Measurements from ENCODE around the gene TRIM62. TPM values are rescaled to one million over a fixed set of nuclear protein-coding genes. Genes with fewer than 3 reads are reported as not detected.

Gene TRIM62
- total RNA-seq, 6 experiments from 2014 or later = 6.2 to 7.9 (median 7.1) TPM

GRCh38 chr1:33176362-33176850, 5.4 kb downstream of the TRIM62 start:
- TF ChIP-seq CTCF (IDR thresholded peaks at IDR 0.05) = no peak
- Mint-ChIP-seq H3K27me3 (ENCODE audit: insufficient read depth) (peaks cover 2% of the 10 kb centered on the region), H3K9me3 (no peaks in the 10 kb centered on the region), H3K4me1 (ENCODE audit: low read depth) (peaks cover 15% of the 10 kb centered on the region), H3K27ac (no peak overlapping the region), H3K4me3 (no peak overlapping the region), H3K36me3 (ENCODE audit: low read depth) (no peaks in the 10 kb centered on the region)
- DNase-seq = peak; percentile 25

- H3K27me3 Mint-ChIP-seq (ENCODE audit: insufficient read depth) = peaks cover 2% of the 10 kb centered on the region
- H3K36me3 Mint-ChIP-seq (ENCODE audit: low read depth) = no peaks in the 10 kb centered on the region
- no peak overlapping the region for H3K4me3 Mint-ChIP-seq
- DNase-seq = no peak
- no peak for TF ChIP-seq CTCF (IDR thresholded peaks at IDR 0.05)
- no peak overlapping the region for H3K27ac Mint-ChIP-seq
- H3K4me1 Mint-ChIP-seq (ENCODE audit: low read depth) = peaks cover 16% of the 10 kb centered on the region
- no peaks in the 10 kb centered on the region for H3K9me3 Mint-ChIP-seq
These were observed 6.0 kb downstream of the TRIM62 start for GRCh38 chr1:33175865-33176264.

- H3K4me1 Mint-ChIP-seq (ENCODE audit: low read depth) = peaks cover 34% of the 10 kb centered on the region
- H3K27me3 Mint-ChIP-seq (ENCODE audit: insufficient read depth) = peaks cover 2% of the 10 kb centered on the region
- no peak overlapping the region for H3K27ac Mint-ChIP-seq
- DNase-seq = no peak
- peaks cover under 1% of the 10 kb centered on the region; the same call in 1 of the 2 replicates for H3K36me3 Mint-ChIP-seq (ENCODE audit: low read depth)
- no peak for TF ChIP-seq CTCF (IDR thresholded peaks at IDR 0.05)
- H3K9me3 Mint-ChIP-seq = no peaks in the 10 kb centered on the region
- no peak overlapping the region for H3K4me3 Mint-ChIP-seq
These were observed 8.8 kb downstream of the TRIM62 start for GRCh38 chr1:33173091-33173490.

GRCh38 chr1:33171977-33172813, 9.6 kb downstream of the TRIM62 start:
- Mint-ChIP-seq H3K27me3 (ENCODE audit: insufficient read depth) (peaks cover 2% of the 10 kb centered on the region), H3K4me1 (ENCODE audit: low read depth) (peaks cover 43% of the 10 kb centered on the region), H3K36me3 (ENCODE audit: low read depth) (peaks cover 8% of the 10 kb centered on the region), H3K4me3 (no peak overlapping the region), H3K9me3 (peaks cover 5% of the 10 kb centered on the region), H3K27ac (no peak overlapping the region)
- no peak for DNase-seq
- no peak for TF ChIP-seq CTCF (IDR thresholded peaks at IDR 0.05)

GRCh38 chr1:33170351-33171274, 11.2 kb downstream of the TRIM62 start:
- Mint-ChIP-seq H3K27ac (no peak overlapping the region), H3K27me3 (ENCODE audit: insufficient read depth) (peaks cover 2% of the 10 kb centered on the region), H3K4me3 (no peak overlapping the region), H3K9me3 (peaks cover 5% of the 10 kb centered on the region), H3K36me3 (ENCODE audit: low read depth) (peaks cover 11% of the 10 kb centered on the region), H3K4me1 (ENCODE audit: low read depth) (peaks cover 43% of the 10 kb centered on the region)
- no peak for DNase-seq
- no peak for TF ChIP-seq CTCF (IDR thresholded peaks at IDR 0.05)

Measured in HFFc6 (cell line).